ENCODE results near the gene INPPL1. TPM values are rescaled to one million over a fixed set of nuclear protein-coding genes. Genes with fewer than 3 reads are reported as not detected.
A peak's percentile ranks its signal among the peaks of the same experiment; 100 is the strongest.

The INPPL1 gene
- total and polyA plus RNA-seq, 2 of the 13 experiments (the other 11 are each of a cell fraction or from before 2014, with no cell fraction given), result 29.1 to 66.9 TPM

DNA sequence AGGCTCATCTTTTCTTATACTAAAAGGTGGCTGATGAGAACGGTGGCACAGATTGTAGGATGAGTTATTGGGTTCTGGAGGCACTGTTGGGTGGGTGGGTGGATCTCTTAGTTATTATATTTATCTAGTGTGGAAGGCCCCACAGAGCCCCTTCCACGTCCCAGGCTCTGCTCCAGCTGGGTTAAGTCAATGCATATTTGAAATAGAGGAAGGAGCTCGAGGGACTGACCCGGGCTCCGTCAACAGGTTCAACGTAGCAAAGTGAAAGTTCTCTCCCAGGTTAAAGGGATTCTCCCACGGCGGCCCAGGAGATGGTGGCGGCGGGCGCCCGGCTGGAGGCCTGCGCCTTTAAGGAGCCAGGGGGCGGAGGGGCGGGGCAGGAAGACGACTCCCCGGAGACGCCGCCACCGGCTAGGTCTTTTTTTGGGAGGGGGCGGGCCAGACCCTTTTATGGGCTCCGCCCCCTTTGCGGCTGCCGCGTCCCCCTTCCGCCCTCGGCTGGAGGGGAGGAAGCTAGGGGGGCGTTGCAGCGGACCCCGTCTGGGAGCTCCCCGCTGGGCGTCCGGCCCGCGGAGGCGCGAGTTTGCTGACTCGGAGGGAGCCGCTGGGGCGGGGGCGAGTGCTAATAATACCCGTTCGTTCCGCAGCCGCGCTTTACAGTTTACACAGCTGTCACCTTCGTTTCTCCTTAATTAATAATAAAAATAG, 1.5 kb upstream of the INPPL1 start (continued):
- TF ChIP-seq FLYWCH1 (CRISPR knock-in tag; IDR thresholded peaks at IDR 0.05) (no peak), U2AF2 (IDR thresholded peaks at IDR 0.05; ENCODE audit: low read depth, low read length) (no peak), RFX1 (IDR thresholded peaks at IDR 0.05) (no peak), ZNF781 (CRISPR knock-in tag; IDR thresholded peaks at IDR 0.05; ENCODE audit: borderline replicate concordance, not compliant biosample characterization) (no peak), ZNF768 (CRISPR knock-in tag; IDR thresholded peaks at IDR 0.05) (peak; percentile 35; the same call in 1 of the 2 replicates), SMYD3 (CRISPR knock-in tag; IDR thresholded peaks at IDR 0.05) (no peak), RFXAP (CRISPR knock-in tag; IDR thresholded peaks at IDR 0.05; ENCODE audit: borderline replicate concordance) (no peak), FOSL1 (CRISPR knock-in tag; IDR thresholded peaks at IDR 0.05; ENCODE audit: borderline replicate concordance) (no peak), PPARG (CRISPR knock-in tag; conservative IDR thresholded peaks at IDR 0.05) (no peak; the same call in 1 of the 2 replicates), KAT2B (IDR thresholded peaks at IDR 0.05; ENCODE audit: borderline replicate concordance, low read depth, low read length) (no peak), RBAK (CRISPR knock-in tag; IDR thresholded peaks at IDR 0.05) (no peak), ESRRA (CRISPR knock-in tag; IDR thresholded peaks at IDR 0.05; ENCODE audit: low read depth) (no peak), MATR3 (CRISPR knock-in tag; IDR thresholded peaks at IDR 0.05) (no peak), YEATS4 (CRISPR knock-in tag; IDR thresholded peaks at IDR 0.05; ENCODE audit: borderline replicate concordance) (no peak; the same call in 1 of the 2 replicates), HMGA1 (CRISPR knock-in tag; conservative IDR thresholded peaks at IDR 0.05) (no peak), HDAC2 (CRISPR knock-in tag; IDR thresholded peaks at IDR 0.05) (0 out of 2 replicates have a peak, but pooled peaks have one; percentile 13), SATB2 (CRISPR knock-in tag; IDR thresholded peaks at IDR 0.05) (no peak), MTA1 (CRISPR knock-in tag; IDR thresholded peaks at IDR 0.05; ENCODE audit: borderline replicate concordance) (no peak), NFKBIZ (CRISPR knock-in tag; IDR thresholded peaks at IDR 0.05) (no peak), TCF7 (IDR thresholded peaks at IDR 0.05; ENCODE audit: low read depth) (no peak), GATA4 (IDR thresholded peaks at IDR 0.05; ENCODE audit: borderline replicate concordance, low read depth) (no peak)
- TF ChIP-seq, protein P1, sequence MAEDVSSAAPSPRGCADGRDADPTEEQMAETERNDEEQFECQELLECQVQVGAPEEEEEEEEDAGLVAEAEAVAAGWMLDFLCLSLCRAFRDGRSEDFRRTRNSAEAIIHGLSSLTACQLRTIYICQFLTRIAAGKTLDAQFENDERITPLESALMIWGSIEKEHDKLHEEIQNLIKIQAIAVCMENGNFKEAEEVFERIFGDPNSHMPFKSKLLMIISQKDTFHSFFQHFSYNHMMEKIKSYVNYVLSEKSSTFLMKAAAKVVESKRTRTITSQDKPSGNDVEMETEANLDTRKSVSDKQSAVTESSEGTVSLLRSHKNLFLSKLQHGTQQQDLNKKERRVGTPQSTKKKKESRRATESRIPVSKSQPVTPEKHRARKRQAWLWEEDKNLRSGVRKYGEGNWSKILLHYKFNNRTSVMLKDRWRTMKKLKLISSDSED (CRISPR knock-in tag; IDR thresholded peaks at IDR 0.05), result no peak
- TF ChIP-seq, protein P2, sequence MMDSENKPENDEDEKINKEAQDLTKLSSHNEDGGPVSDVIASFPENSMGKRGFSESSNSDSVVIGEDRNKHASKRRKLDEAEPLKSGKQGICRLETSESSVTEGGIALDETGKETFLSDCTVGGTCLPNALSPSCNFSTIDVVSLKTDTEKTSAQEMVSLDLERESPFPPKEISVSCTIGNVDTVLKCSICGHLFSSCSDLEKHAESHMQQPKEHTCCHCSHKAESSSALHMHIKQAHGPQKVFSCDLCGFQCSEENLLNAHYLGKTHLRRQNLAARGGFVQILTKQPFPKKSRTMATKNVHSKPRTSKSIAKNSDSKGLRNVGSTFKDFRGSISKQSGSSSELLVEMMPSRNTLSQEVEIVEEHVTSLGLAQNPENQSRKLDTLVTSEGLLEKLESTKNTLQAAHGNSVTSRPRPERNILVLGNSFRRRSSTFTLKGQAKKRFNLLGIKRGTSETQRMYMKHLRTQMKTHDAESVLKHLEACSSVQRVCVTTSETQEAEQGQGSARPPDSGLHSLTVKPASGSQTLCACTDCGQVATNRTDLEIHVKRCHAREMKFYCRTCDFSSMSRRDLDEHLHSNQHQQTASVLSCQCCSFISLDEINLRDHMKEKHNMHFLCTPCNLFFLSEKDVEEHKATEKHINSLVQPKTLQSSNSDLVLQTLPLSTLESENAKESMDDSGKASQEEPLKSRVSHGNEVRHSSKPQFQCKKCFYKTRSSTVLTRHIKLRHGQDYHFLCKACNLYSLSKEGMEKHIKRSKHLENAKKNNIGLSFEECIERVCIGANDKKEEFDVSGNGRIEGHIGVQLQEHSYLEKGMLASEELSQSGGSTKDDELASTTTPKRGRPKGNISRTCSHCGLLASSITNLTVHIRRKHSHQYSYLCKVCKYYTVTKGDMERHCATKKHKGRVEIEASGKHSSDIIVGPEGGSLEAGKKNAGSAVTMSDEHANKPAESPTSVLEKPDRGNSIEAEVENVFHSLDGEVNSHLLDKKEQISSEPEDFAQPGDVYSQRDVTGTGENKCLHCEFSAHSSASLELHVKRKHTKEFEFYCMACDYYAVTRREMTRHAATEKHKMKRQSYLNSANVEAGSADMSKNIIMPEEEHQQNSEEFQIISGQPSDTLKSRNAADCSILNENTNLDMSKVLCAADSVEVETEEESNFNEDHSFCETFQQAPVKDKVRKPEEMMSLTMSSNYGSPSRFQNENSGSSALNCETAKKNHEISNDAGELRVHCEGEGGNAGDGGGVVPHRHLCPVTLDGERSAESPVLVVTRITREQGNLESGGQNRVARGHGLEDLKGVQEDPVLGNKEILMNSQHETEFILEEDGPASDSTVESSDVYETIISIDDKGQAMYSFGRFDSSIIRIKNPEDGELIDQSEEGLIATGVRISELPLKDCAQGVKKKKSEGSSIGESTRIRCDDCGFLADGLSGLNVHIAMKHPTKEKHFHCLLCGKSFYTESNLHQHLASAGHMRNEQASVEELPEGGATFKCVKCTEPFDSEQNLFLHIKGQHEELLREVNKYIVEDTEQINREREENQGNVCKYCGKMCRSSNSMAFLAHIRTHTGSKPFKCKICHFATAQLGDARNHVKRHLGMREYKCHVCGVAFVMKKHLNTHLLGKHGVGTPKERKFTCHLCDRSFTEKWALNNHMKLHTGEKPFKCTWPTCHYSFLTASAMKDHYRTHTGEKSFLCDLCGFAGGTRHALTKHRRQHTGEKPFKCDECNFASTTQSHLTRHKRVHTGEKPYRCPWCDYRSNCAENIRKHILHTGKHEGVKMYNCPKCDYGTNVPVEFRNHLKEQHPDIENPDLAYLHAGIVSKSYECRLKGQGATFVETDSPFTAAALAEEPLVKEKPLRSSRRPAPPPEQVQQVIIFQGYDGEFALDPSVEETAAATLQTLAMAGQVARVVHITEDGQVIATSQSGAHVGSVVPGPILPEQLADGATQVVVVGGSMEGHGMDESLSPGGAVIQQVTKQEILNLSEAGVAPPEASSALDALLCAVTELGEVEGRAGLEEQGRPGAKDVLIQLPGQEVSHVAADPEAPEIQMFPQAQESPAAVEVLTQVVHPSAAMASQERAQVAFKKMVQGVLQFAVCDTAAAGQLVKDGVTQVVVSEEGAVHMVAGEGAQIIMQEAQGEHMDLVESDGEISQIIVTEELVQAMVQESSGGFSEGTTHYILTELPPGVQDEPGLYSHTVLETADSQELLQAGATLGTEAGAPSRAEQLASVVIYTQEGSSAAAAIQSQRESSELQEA (CRISPR knock-in tag; IDR thresholded peaks at IDR 0.05; ENCODE audit: not compliant biosample characterization), result no peak
